HG02759 (cell line): Measurements from ENCODE around the gene ZFX.
A peak's percentile ranks its signal among the peaks of the same experiment; 100 is the strongest.

Experiments used
- ATAC-seq: cut with Tn5 transposase; IDR thresholded peaks from one replicate; pipeline ENCODE4 v1.9.1; 2021; ENCODE audit warnings: mild to moderate bottlenecking, moderate library complexity; ENCODE audit not compliant: unreplicated experiment

ZFX gene

DNA sequence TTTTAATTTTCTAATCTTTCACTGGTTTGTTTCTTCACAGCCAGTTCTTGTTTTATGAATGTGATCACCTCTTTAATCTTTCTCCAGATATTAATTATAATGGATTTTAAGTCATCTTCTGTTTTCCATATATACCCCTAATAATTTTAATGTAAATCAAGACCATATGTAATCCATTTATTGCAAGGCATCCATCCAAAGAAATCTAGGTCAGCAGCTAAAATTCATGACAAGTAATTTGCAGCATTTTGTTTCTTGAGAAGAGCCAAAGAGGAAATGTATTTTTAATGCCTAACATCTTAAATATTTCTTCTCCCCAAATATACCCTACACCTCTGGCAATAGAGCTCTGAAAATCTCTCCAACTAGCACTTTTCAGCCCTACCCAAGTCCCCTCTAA lies 83.3 kb downstream of the ZFX start:
- no peak for ATAC-seq

DNA sequence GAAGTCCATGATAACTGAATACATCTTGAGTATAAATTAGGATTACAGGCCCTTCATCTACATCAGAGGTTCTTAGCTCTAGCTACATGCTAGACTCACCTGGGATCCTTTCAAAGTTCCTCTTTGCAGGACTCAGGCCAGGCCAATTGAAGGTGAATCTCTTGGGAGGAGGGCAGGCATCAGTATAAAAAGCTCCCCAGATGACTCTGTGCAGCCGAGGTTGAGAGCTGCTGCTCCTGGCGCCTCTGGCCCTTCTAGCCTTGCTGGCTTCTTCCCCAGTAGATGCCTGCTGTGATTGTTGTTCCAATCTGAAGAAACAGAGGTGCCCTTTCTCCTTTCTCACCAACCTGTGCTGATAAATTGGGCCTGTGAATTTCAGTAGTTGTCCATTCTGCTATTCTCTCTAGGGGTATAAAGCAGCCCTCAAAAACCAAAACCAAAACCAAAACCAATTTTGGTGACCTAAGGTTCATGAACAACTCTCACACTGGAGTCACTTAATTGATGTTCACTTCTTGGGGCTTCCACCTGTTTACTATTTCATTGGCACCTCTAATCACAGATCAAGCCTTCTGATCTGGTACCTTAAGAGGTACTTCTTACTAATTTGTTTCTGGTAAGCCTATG lies 85.7 kb downstream of the ZFX start:
- ATAC-seq: no peak

DNA sequence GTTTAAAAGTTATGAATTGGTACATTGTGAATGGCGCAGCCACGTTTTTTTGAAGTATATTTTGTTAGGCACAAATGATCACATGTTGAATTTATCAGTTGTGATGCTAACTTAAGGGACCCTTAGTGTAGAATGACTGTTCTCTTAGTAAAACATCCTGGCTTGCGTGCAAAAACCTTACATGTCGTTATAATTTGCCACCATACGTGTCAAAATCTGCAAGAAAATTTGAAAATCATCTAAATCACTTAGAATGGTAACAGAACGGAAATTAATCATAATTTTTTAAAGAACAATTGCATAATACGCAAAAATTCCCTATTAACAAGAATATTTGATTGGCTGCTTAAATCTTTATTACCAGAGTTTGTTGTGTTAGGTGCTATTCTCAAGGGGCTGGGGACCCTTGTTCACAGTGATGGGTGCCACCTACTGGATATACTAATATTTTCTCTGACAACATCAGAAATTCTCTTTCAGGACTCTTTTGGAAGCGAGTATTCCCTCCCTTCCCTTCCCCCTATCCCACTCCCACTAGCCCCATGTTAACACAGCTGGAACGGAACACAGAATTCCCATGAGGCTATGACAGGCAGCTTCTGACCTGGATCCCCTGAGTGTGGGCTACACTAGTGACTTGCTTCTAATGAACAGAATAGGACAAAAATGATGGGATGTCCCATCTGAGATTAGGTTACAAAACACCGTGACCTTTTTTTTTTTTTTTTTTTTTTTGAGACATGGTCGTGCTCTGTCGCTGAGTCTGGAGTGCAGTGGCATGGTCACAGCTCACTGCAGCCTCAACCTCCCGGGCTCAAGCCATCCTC lies 92.5 kb downstream of the ZFX start:
- ATAC-seq: peak; percentile 27

DNA sequence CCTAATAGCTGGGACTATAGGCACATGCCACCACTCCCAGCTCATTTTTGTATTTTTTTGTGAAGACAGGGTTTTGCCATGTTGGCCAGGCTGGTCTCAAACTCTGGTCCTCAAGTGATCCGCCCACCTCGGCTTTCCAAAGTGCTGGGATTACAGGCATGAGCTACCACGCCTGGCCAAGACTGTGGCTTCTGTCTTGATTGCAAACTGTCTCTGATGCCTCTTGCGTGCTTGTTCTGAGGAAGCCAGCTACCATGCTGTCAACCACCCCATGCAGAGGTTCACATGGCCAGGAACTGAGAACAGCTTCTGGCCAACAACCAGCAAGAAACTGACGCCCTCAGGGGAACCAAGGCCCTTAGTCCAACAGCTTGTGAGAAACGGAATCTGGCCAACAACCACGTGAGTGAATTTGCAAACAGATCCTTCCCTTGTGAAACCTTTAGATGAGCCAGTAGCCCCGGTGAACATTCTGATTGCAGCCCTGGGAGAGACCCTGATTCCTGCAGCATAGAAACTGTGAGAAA lies 93.2 kb downstream of the ZFX start:
- peak; percentile 85 for ATAC-seq

DNA sequence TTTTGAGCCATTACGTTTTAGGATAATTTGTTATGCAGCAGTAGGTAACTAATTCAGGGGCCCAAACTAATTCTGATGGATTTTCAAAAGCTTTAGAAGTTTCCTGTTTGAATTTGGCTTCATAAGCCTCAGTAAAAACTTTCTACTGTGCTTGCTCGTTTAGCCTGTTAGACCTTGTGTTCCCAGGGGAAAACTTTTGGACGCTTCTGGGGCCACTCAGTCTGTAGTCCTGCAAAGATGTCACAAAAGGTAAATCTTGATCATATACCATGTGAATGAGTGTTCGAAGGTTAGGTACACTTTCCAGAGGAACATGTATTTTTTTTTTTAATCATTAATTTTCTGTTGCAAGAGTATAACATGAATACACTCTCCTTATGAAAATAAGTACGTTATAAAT lies 93.7 kb downstream of the ZFX start:
- peak; percentile 28 for ATAC-seq

DNA sequence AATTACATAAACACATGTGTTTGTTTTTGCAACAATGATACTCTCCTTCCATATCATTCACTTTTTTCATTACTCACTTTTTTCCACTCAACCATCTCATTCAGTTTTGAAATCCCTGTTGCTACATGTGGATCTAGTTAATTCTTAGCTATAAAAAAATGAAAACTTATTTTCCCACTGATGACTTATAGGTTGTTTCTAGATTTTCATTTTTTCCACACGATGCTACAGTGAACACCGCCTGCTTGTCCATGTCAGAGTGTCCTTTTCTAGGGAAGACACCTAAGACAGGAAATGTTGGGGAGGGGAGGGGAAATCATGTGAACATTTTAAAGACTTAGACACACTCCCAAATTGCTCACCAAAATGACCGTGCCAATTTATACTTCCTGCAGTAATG lies 94.2 kb downstream of the ZFX start:
- no peak for ATAC-seq

DNA sequence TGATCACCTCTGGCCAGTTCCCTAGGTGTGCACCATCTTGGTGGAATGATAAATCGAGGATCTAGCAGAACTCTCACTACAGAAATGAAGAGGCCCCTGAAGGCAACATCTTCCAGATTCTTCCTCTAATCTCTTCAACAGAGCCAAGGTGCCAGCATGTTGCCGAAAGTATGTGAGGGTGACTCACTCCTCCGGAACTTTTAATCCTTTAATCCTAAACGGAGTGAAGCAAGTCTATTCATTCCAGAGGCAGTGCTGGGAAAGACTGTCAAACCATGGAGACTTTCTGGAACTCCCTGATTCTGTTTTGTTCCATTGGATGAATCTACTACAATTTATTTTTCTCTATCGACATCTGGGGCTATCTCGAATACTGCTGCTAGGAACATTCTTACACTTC lies 95.7 kb downstream of the ZFX start:
- no peak for ATAC-seq

DNA sequence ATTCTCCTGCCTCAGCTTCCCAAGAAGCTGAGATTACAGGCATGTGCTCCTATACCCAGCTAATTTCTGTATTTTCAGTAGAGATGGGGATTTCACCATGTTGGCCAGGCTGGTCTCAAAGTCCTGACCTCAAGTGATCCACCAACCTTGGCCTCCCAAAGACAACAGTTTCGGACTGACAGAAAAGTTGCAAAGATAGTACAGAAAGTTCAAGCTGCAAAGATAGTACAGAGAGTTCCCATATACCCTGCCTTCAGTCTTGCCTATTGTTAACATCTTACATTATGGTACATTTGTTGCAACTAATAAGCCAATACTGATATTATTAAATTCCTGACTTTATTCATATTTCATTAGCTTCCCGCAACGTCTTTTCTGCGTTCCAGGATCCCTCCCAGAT lies 98.5 kb downstream of the ZFX start:
- no peak for ATAC-seq

DNA sequence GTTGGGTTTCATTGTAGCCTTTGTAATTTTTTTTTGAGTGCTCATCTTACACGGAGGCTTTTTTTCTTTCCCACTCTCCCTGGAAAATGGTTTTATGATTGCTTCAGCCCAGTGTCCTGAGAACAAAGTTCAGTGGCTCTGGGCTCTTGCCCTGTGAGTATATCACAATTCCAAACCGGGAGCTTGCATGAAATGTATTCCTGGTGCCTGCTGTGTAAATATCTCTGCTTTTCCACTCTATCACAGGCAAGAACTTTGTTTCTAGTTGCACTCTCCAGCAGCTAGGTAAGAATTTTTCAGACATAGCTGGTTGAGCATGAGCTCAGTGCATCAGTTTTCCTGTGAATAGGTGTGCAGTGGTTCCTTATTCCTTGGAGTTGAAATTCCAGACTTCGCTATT lies 103.5 kb downstream of the ZFX start:
- ATAC-seq: no peak

DNA sequence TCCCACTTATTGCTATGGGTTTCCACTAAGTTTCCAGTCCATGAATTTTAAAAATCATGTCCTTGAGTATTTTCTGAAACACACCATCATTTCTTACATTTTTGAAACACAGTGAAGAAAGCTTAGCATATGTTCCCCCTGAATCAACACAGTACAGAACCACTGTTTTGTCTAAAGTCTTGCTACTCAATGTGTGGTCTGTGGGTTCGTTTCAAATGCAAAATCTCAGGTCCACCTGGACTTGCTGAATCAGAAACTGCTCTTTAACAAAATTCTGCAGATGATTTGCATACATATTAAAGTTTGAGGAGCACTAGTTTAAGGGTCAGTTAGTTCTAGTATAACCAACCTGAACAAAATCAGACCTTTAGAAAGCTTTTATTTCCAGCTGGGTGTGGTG lies 103.9 kb downstream of the ZFX start:
- ATAC-seq: no peak

DNA sequence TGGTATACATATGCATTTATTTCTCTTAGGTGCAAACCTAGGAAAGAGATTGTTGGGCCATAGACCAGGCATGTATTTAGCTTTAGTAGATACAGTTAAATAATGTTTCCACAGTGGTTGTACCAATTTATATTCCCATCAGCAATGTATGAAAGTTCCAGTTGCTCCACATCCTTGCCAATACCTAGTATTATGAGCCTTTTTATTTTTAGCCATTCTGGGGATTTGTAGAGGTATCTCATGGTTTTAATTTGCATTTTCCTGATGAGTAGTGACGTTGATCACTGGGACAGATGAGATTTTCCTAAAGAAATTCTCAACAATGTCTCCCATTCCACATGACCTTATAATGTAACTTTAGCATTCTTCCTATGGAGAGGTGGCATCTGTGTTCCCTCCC lies 107.5 kb downstream of the ZFX start:
- no peak for ATAC-seq

DNA sequence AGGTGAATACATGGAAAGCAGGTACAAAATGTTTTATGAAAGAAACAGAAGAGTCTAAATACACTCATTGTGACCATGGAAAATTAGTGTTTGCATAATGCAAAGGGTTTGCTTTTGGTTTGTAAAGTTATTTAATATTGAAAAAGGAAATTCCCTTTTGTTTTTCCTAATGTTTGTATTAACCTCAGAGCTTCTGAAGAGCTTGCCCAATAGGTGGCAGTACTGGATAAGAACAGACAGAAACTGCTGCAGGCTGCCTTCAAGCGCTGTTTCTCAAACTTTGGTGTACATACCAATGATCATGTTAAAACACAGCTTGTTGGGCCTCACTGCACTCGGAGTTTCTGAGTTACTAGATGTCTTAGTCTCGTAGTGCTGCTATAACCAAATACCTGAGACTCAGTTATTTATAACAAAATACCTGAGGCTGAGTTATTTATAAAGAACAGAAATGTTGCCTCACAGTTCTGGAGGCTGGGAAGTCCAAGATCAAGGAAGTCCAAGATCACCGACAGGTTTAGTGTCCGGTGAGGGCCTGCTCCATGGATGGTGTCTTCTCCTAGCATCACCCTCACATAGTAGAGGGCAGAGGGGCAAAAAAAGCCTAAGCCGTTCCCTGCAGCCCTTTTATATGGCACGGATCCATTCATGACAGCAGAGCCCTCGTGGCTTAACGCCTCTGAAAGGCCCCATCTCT lies 110.2 kb downstream of the ZFX start:
- no peak for ATAC-seq

DNA sequence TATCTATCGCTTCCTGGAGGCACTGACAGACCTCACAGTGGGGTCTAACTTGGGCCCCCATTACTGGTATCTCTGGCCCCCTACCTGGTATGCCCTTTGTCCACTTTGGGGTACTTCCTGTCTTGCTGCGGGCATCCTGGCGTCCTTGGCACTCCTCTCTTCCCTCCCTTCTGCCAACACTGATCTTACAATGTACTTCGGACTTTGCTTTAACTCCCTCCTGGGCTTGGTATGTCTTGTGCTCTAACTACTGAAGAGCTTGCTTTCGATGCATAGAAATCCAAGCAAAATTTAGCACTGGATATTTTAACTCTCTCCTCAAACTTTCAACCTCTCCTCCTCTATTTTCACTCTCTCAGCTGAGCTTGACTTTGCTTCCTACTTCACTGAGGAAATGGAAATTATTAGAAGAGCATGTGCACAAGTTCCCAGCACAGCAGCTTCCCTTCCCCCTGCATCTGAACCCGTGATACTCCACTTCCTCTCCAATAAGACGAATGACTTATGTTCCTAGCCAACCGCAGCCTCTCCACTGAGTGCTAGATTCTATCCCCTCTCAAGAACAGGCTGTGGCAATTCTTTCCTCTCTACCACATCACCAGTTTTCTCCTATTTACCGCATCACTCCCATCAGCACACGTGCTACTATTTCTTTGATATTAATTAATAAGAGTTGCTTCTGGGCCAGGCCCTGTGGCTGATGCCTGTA lies 111.5 kb downstream of the ZFX start:
- peak; percentile 62 for ATAC-seq

DNA sequence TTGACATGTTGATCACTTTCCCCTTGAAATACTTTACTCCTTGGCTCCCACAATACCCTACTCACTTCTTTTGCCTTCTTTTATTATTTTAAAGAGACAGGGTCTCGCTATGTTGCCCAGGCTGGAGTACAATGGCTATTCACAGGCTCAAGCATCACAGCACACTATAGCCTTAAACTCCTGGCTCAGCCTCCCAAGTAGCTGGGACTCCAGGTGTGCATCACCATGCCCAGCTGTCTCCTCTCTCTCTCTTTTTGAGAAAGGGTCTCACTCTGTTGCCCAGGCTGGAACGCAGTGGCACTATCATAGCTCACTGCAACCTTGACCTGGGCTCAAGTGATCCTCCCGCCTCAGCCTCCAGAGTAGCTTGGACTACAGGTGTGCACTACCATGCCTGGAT lies 112.8 kb downstream of the ZFX start:
- ATAC-seq: no peak

DNA sequence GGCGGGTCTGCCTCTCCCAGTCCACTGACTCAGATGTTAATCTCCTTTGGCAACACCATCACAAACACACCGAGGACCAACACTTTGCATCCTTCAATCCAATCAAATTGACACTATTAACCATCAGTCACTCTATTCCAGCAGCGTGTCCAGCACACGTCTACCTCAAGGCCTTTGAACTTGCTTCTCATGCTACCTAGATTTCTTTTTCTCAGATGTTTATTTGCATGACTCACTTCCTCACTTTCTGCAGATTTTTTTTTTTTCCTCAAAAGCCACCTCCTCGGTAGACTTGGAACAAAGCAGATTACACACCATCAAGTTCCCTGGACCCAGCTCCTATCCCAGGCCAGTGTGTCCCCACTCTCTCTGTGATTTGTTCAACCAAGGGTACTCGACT lies 114.9 kb downstream of the ZFX start:
- ATAC-seq: no peak
